NCI-H748 treated with DMSO at 0.1 percent for 48 hours (cell line): ENCODE results near the gene COL7A1.
"Not testable (repeated sequence)": the region's sequence is repeated elsewhere in the genome, so short reads cannot be mapped to it uniquely, and the experiment has no call there.

Source experiments
- DNase-seq: peaks from one replicate; lab custom pipeline; 2025; lab: John Stamatoyannopoulos, UW

The COL7A1 gene

GRCh38 chr3:48543271-48543866 is 51.8 kb downstream of the COL7A1 start:
- DNase-seq = no peak

- no peak for DNase-seq
These were observed 56.7 kb downstream of the COL7A1 start for GRCh38 chr3:48538451-48538850.

- no peak for DNase-seq
These were observed 58.3 kb downstream of the COL7A1 start for GRCh38 chr3:48536785-48537184.

GRCh38 chr3:48536116-48536515 is 59.0 kb downstream of the COL7A1 start:
- DNase-seq = no peak

- no peak for DNase-seq
These were observed 59.6 kb downstream of the COL7A1 start for GRCh38 chr3:48535578-48535977.

- no peak for DNase-seq
These were observed 62.2 kb downstream of the COL7A1 start for GRCh38 chr3:48532977-48533337.

- no peak for DNase-seq
These were observed 62.7 kb downstream of the COL7A1 start for GRCh38 chr3:48532271-48532976.

GRCh38 chr3:48530701-48531100 is 64.4 kb downstream of the COL7A1 start:
- DNase-seq = not testable (repeated sequence)

GRCh38 chr3:48528754-48529153 is 66.4 kb downstream of the COL7A1 start:
- no peak for DNase-seq

GRCh38 chr3:48528048-48528447 is 67.1 kb downstream of the COL7A1 start:
- DNase-seq = no peak

GRCh38 chr3:48524970-48525369 is 70.2 kb downstream of the COL7A1 start:
- DNase-seq = no peak

- DNase-seq = no peak
These were observed 73.5 kb downstream of the COL7A1 start for GRCh38 chr3:48521635-48522034.

- no peak for DNase-seq
These were observed 75.9 kb downstream of the COL7A1 start for GRCh38 chr3:48519277-48519643.

GRCh38 chr3:48518638-48519276 is 76.4 kb downstream of the COL7A1 start:
- DNase-seq = no peak

GRCh38 chr3:48518069-48518468 is 77.1 kb downstream of the COL7A1 start:
- DNase-seq = no peak

GRCh38 chr3:48516571-48516970 is 78.6 kb downstream of the COL7A1 start:
- no peak for DNase-seq

- no peak for DNase-seq
These were observed 80.5 kb downstream of the COL7A1 start for GRCh38 chr3:48514431-48515227.
